DMS 273 (cell line): Measurements from ENCODE around the gene PCSK1N.
"Not testable (repeated sequence)": the region's sequence is repeated elsewhere in the genome, so short reads cannot be mapped to it uniquely, and the experiment has no call there.

Experiments used
- DNase-seq: peaks from one replicate; lab custom pipeline; 2025; ENCODE audit not compliant: unreplicated experiment; lab: John Stamatoyannopoulos, UW

PCSK1N gene

GRCh38 chrX:48835524-48836329 lies at the start of gene PCSK1N:
PCSK1N (minus strand) TSS chrX:48835610; CDS start chrX:48835532, 78 bp downstream.
- peak; percentile 93 for DNase-seq

- peak; percentile 48 for DNase-seq
Observed at GRCh38 chrX:48883729-48884128, 48.3 kb upstream of the PCSK1N start.

- not testable (repeated sequence) for DNase-seq
Observed at GRCh38 chrX:48876944-48877343, 41.5 kb upstream of the PCSK1N start.

- DNase-seq, result not testable (repeated sequence)
Observed at GRCh38 chrX:48872017-48872416, 36.6 kb upstream of the PCSK1N start.

GRCh38 chrX:48864210-48864609 lies 28.8 kb upstream of the PCSK1N start:
- DNase-seq, result no peak

GRCh38 chrX:48854898-48855297 lies 19.5 kb upstream of the PCSK1N start:
- peak; percentile 34 for DNase-seq

GRCh38 chrX:48854121-48854804 lies 18.9 kb upstream of the PCSK1N start:
- not testable (repeated sequence) for DNase-seq

- not testable (repeated sequence) for DNase-seq
Observed at GRCh38 chrX:48853494-48853893, 18.1 kb upstream of the PCSK1N start.

GRCh38 chrX:48852857-48853256 lies 17.4 kb upstream of the PCSK1N start:
- no peak for DNase-seq

GRCh38 chrX:48848847-48849246 lies 13.4 kb upstream of the PCSK1N start:
- no peak for DNase-seq

- DNase-seq, result no peak
Observed at GRCh38 chrX:48839686-48840085, 4.3 kb upstream of the PCSK1N start.

GRCh38 chrX:48834383-48834709 lies 1.1 kb downstream of the PCSK1N start:
- peak; percentile 17 for DNase-seq

GRCh38 chrX:48833542-48834138 lies 1.8 kb downstream of the PCSK1N start:
- no peak for DNase-seq

- no peak for DNase-seq
Observed at GRCh38 chrX:48831909-48832291, 3.5 kb downstream of the PCSK1N start.

- no peak for DNase-seq
Observed at GRCh38 chrX:48831136-48831908, 4.1 kb downstream of the PCSK1N start.

GRCh38 chrX:48829016-48829735 lies 6.2 kb downstream of the PCSK1N start:
- DNase-seq, result no peak

- DNase-seq, result no peak
Observed at GRCh38 chrX:48827654-48827968, 7.8 kb downstream of the PCSK1N start.

- DNase-seq, result no peak
Observed at GRCh38 chrX:48826876-48827653, 8.3 kb downstream of the PCSK1N start.

- no peak for DNase-seq
Observed at GRCh38 chrX:48826135-48826875, 9.1 kb downstream of the PCSK1N start, which contains the start of gene ERAS. ERAS (plus strand) TSS chrX:48826513; CDS start chrX:48829124, 2,611 bp downstream.
